Endothelial cell of umbilical vein (primary cell): ENCODE results near the gene PIK3AP1. TPM values are rescaled to one million over a fixed set of nuclear protein-coding genes. Genes with fewer than 3 reads are reported as not detected.

Experiments used
- BruUV-seq: library from RNA; stranded (reverse); fragments of 400-500 nt; replicated peaks from 2 replicates; lab custom pipeline; 2021; lab: Mats Ljungman, UMichigan
- CTCF ChIA-PET: fragments of 300-600, 350-600 bp; sonication (Branson Sonifier 250); formaldehyde crosslinking; loops from one replicate; lab custom pipeline; 2021; ENCODE audit warnings: antibody characterized with exemption, inconsistent platforms; lab: Charles Lee
- POLR2A ChIA-PET: fragments of 300-600, 350-600 bp; sonication (Branson Sonifier 250); formaldehyde crosslinking; loops from one replicate; lab custom pipeline; 2021; ENCODE audit warnings: antibody characterized with exemption, inconsistent platforms; lab: Charles Lee
- DNase-seq: peaks from one replicate; pipeline ENCODE4 v3.0.0-alpha.2; 2011; ENCODE audit warnings: low read depth, low spot score
- FAIRE-seq: peaks from 2 replicates; lab custom pipeline; 2011; peaks lifted over from hg19 to GRCh38; lab: Jason Lieb, UNC
- H2AFZ ChIP-seq: 2 replicates; pipeline ENCODE4 v1.6.0; 2012; ENCODE audit warnings: low read depth, low read length, control low read depth, inconsistent platforms
- H3K27ac ChIP-seq: 2 replicates; pipeline ENCODE4 v1.5.1; 2011; ENCODE audit warnings: low read depth, mild to moderate bottlenecking, control low read depth, low read length, moderate library complexity; ENCODE audit not compliant: insufficient read depth
- H3K27me3 ChIP-seq, 2 experiments: 2 replicates each; pipeline versions ENCODE4 v1.6.0 to v1.6.1; 2011; ENCODE audit warnings: low read length in 2 of 2, mixed read lengths in 1 of 2; ENCODE audit not compliant: control insufficient read depth in 2 of 2, insufficient read depth in 2 of 2
- H3K36me3 ChIP-seq, 2 experiments: 2 replicates in 1 of 2; 3 replicates in 1 of 2; pipeline ENCODE4 v1.5.1; 2011; ENCODE audit warnings: low read length in 2 of 2, mild to moderate bottlenecking in 1 of 2, moderate library complexity in 1 of 2; ENCODE audit not compliant: control insufficient read depth in 2 of 2, insufficient read depth in 2 of 2; ENCODE audit errors: extremely low read depth in 1 of 2
- H3K4me1 ChIP-seq: 3 replicates; pipeline ENCODE4 v1.5.1; 2011; ENCODE audit warnings: mild to moderate bottlenecking, low read length; ENCODE audit not compliant: control insufficient read depth, insufficient read depth; ENCODE audit errors: extremely low read depth
- H3K4me2 ChIP-seq: 2 replicates; pipeline ENCODE4 v1.6.1; 2011; ENCODE audit warnings: low read length, control low read depth, mixed read lengths; ENCODE audit not compliant: insufficient read depth
- H3K4me3 ChIP-seq, 3 experiments: fragments of 200-600 bp in 1 of 3; sonication (generic), shearing (Covaris generic) in 1 of 3; replicated peaks in 1 of 3; 2 replicates each; pipeline ENCODE4 v1.5.1; 2011 to 2016; ENCODE audit warnings: control low read depth in 3 of 3, low read length in 3 of 3, mild to moderate bottlenecking in 2 of 3, inconsistent platforms in 1 of 3, low read depth in 1 of 3, moderate library complexity in 1 of 3; ENCODE audit not compliant: insufficient read depth in 1 of 3
- H3K79me2 ChIP-seq: 2 replicates; pipeline ENCODE4 v1.6.0; 2012; ENCODE audit warnings: low read length, inconsistent platforms; ENCODE audit not compliant: control insufficient read depth, insufficient read depth
- H3K9ac ChIP-seq: replicated peaks from 2 replicates; pipeline ENCODE3; 2011; ENCODE audit warnings: low read length, control low read depth; ENCODE audit not compliant: insufficient read depth; ENCODE audit errors: extremely low read depth
- H3K9me1 ChIP-seq: replicated peaks from 3 replicates; pipeline ENCODE4 v1.6.0; 2011; ENCODE audit warnings: mild to moderate bottlenecking, low read length; ENCODE audit not compliant: control insufficient read depth, insufficient read depth; ENCODE audit errors: extremely low read depth
- H3K9me3 ChIP-seq: replicated peaks from 2 replicates; pipeline ENCODE4 v1.5.1; 2012; ENCODE audit warnings: low read length, inconsistent platforms; ENCODE audit not compliant: control insufficient read depth, insufficient read depth
- H4K20me1 ChIP-seq: replicated peaks from 2 replicates; pipeline ENCODE3; 2011; ENCODE audit warnings: mild to moderate bottlenecking, low read length; ENCODE audit not compliant: control insufficient read depth, insufficient read depth; ENCODE audit errors: extremely low read depth
- CTCF ChIP-seq, 2 donors: IDR thresholded peaks; 1 replicate in 1 of 2; 2 replicates in 1 of 2; pipeline ENCODE4 v1.5.1; 2011; ENCODE audit warnings: low read length in 2 of 2, mild to moderate bottlenecking in 2 of 2, moderate library complexity in 2 of 2, control low read depth in 1 of 2, inconsistent platforms in 1 of 2, low read depth in 1 of 2; ENCODE audit not compliant: insufficient read depth in 1 of 2; ENCODE audit errors: extremely low read depth in 1 of 2
- EZH2 ChIP-seq: IDR thresholded peaks from 2 replicates; pipeline ENCODE4 v1.6.1; 2012; ENCODE audit warnings: borderline replicate concordance, low read depth, mild to moderate bottlenecking, moderate library complexity, low read length, inconsistent platforms; ENCODE audit not compliant: severe bottlenecking
- FOS ChIP-seq: IDR thresholded peaks from 2 replicates; pipeline ENCODE4 v1.6.1; 2011; ENCODE audit warnings: mild to moderate bottlenecking, low read length, moderate library complexity, borderline replicate concordance; ENCODE audit not compliant: insufficient read depth
- GATA2 ChIP-seq: IDR thresholded peaks from 2 replicates; pipeline ENCODE4 v1.7.0; 2011; ENCODE audit warnings: low read depth, mild to moderate bottlenecking, moderate library complexity, mixed read lengths, low read length; ENCODE audit not compliant: insufficient read length, insufficient read depth
- JUN ChIP-seq: IDR thresholded peaks from 2 replicates; pipeline ENCODE4 v1.6.1; 2011; ENCODE audit warnings: borderline replicate concordance, low read depth; ENCODE audit not compliant: insufficient read length, insufficient read depth
- MAX ChIP-seq: IDR thresholded peaks from 2 replicates; pipeline ENCODE4 v1.6.1; 2011; ENCODE audit not compliant: insufficient read depth, insufficient read length
- MYC ChIP-seq: IDR thresholded peaks from one replicate; pipeline ENCODE4 v1.6.1; 2011; ENCODE audit warnings: mild to moderate bottlenecking, low read depth, low read length
- POLR2A ChIP-seq: IDR thresholded peaks from 2 replicates; pipeline ENCODE4 v1.6.1; 2012; ENCODE audit warnings: low read depth, mild to moderate bottlenecking, control low read depth, low read length
- POLR2AphosphoS5 ChIP-seq: IDR thresholded peaks from 2 replicates; pipeline ENCODE4 v1.6.1; 2012; ENCODE audit warnings: low read depth, mild to moderate bottlenecking, control low read depth, low read length, moderate library complexity; ENCODE audit not compliant: insufficient read depth
- dilution Hi-C: fragments of 300-500 bp; cut with MboI; formaldehyde crosslinking; loops from one replicate; pipeline ENCODE4 v1.15.0; 2019; ENCODE audit warnings: low sequenced_read_pairs; ENCODE audit not compliant: extremely low pct_ligation_motif_present
- intact Hi-C: fragments of 100-400 bp; cut with micrococcal nuclease; formaldehyde crosslinking; loops from one replicate; pipeline ENCODE4 v1.10.0; 2022
- polyA plus RNA-seq, 4 experiments: library from polyadenylated mRNA; depleted of rRNA in 3 of 4; stranded (reverse) in 3 of 4; unstranded in 1 of 4; fragments of >200 nt; gene quantifications; 2 replicates each; pipeline versions ENCODE4 v1.2.1 to v1.2.3, GENCODE V29; 2011 to 2012; ENCODE audit warnings: missing spikeins in 1 of 4
- total RNA-seq: library from RNA; stranded (reverse); gene quantifications from 2 replicates; pipeline ENCODE4 v1.2.3, GENCODE V29; 2021

Gene PIK3AP1
- total and polyA plus RNA-seq, 2 donors (not counting 3 experiments of a cell fraction or from before 2014, with no cell fraction given), result 0.04 TPM; not detected in 1

- CTCF ChIA-PET, result interaction anchor here (1.2 kb wide), 1 partner anchor 14 kb away, joined by 3 read pairs; no protein-coding TSS in a partner anchor
Observed at GRCh38 chr10:96609510-96609909, 110.8 kb downstream of the PIK3AP1 start.

More at GRCh38 chr10:96609510-96609909, 110.8 kb downstream of the PIK3AP1 start:
- Histone ChIP-seq H3K36me3 (no peaks in the 10 kb centered on the region), H3K9ac (no peak overlapping the region), H3K27ac (no peak overlapping the region), H3K27me3 (peaks cover 3 to 17% of the 10 kb centered on the region in 2 experiments), H3K4me3 (no peak overlapping the region), H4K20me1 (no peaks in the 10 kb centered on the region), H2AFZ (no peak overlapping the region), H3K4me1 (no peaks in the 10 kb centered on the region), H3K79me2 (no peaks in the 10 kb centered on the region), H3K4me2 (no peak overlapping the region), H3K9me3 (no peaks in the 10 kb centered on the region), H3K9me1 (no peaks in the 10 kb centered on the region)
- intact Hi-C loops, result no loop called here
- DNase-seq (no peak), FAIRE-seq (no peak)
- dilution Hi-C loops, result no loop called here
- POLR2A ChIA-PET, result no interaction called here
- BruUV-seq, result no TSS peak
- TF ChIP-seq FOS (no peak), MYC (no peak), GATA2 (no peak), MAX (no peak), EZH2 (no peak), POLR2AphosphoS5 (no peak), CTCF (IDR thresholded peaks at IDR 0.05; ENCODE audit: extremely low read depth in 1 of 2, insufficient read depth in 1 of 2, low read depth in 1 of 2, low read length in 2 of 2) (no peak), POLR2A (no peak), JUN (no peak)
